ENCODE results near the gene HDAC7. TPM values are rescaled to one million over a fixed set of nuclear protein-coding genes. Genes with fewer than 3 reads are reported as not detected.
A peak's percentile ranks its signal among the peaks of the same experiment; 100 is the strongest.

Gene HDAC7
- total and polyA plus RNA-seq, 8 donors, result 22.8 to 313 (median 46.8) TPM

DNA sequence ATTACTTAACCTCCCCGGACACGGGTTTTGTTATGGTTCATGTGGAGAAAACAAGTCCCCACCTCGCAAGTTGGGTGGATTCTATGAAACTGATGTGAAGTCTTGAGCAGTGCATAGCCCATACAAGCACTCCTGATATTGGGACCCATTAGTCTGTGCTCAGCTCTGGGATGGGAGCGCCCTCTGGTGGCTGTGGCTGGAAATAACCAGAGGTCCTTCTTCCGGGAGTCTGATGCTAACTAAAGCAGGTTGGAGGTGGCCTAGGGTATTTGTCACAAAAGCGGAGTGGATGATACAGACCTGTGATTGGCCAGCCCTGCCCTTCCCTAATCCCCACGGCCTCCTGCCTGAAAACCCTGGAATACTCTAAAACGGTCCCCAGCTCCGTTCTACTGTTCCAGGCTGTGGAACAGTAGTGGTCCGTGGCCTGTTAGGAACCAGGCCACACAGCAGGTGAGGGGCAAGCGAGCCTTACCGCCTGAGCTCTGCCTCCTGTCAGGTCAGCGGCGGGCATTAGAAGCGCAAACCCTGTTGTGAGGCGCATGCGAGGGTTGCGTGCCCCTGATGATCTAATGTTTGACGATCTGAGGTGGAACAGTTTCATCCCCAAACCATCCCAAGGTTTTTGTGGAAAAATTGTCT lies 40.3 kb downstream of the HDAC7 start:
- no peak for TF ChIP-seq POLR2A (IDR thresholded peaks at IDR 0.05)
- TF ChIP-seq, protein P1, sequence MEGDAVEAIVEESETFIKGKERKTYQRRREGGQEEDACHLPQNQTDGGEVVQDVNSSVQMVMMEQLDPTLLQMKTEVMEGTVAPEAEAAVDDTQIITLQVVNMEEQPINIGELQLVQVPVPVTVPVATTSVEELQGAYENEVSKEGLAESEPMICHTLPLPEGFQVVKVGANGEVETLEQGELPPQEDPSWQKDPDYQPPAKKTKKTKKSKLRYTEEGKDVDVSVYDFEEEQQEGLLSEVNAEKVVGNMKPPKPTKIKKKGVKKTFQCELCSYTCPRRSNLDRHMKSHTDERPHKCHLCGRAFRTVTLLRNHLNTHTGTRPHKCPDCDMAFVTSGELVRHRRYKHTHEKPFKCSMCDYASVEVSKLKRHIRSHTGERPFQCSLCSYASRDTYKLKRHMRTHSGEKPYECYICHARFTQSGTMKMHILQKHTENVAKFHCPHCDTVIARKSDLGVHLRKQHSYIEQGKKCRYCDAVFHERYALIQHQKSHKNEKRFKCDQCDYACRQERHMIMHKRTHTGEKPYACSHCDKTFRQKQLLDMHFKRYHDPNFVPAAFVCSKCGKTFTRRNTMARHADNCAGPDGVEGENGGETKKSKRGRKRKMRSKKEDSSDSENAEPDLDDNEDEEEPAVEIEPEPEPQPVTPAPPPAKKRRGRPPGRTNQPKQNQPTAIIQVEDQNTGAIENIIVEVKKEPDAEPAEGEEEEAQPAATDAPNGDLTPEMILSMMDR (IDR thresholded peaks at IDR 0.05), result peak in 6 of 7 experiments; percentile 87 to 96 (median 92)
- peak in 1 of 3 donors; percentile 66 for TF ChIP-seq POLR2AphosphoS5 (IDR thresholded peaks at IDR 0.05)
- Histone ChIP-seq H3K9me3 (no peaks in the 10 kb centered on the region), H3K27me3 (no peaks in the 10 kb centered on the region), H3K4me1 (peaks cover 37 to 67% (median 62%) of the 10 kb centered on the region in 4 donors), H3K27ac (peak overlapping the region in 3 of 5 donors; percentile 11 to 43 (median 38)), H3K4me3 (no peak overlapping the region), H3K36me3 (peaks cover 15 to 43% (median 36%) of the 10 kb centered on the region in 4 donors)
- peak; percentile 92 to 95 for DNase-seq
- WGBS, 5 donors, result 26 to 44% (median 40%) methylated on average over 18 to 19 of the region's 19 CpGs
- intact Hi-C loops (cut with DNase I; ENCODE audit: low total_unique reads), result no loop called here

DNA sequence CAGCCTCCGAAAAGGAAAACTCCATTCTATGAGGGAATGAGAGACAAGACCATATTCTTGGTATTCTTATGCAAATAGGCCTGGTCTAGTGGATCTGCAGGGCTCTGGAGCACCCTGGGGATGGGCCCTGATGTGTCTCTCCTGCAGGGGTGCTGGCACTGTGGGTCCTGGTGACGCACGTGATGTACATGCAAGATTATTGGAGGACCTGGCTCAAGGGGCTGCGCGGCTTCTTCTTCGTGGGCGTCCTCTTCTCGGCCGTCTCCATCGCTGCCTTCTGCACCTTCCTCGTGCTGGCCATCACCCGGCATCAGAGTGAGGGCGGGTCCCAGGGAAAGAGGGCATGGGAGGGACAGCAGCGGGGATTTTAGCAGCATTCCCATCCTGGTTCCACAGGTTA lies 40.8 kb downstream of the HDAC7 start:
- no peak for DNase-seq
- Histone ChIP-seq H3K27me3 (no peaks in the 10 kb centered on the region), H3K36me3 (peaks cover 10 to 38% (median 30%) of the 10 kb centered on the region in 4 donors), H3K4me3 (no peak overlapping the region), H3K4me1 (peaks cover 39 to 73% (median 67%) of the 10 kb centered on the region in 4 donors), H3K9me3 (no peaks in the 10 kb centered on the region), H3K27ac (no peak overlapping the region)
- intact Hi-C loops (cut with DNase I; ENCODE audit: low total_unique reads), result no loop called here
- TF ChIP-seq EP300 (IDR thresholded peaks at IDR 0.05), result no peak
- TF ChIP-seq POLR2AphosphoS5 (IDR thresholded peaks at IDR 0.05), result no peak
- TF ChIP-seq POLR2A (IDR thresholded peaks at IDR 0.05), result no peak
- TF ChIP-seq, protein P1 (IDR thresholded peaks at IDR 0.05), result no peak
- 46 to 56% (median 54%) methylated on average over 14 of the region's 14 CpGs for WGBS, 5 donors

DNA sequence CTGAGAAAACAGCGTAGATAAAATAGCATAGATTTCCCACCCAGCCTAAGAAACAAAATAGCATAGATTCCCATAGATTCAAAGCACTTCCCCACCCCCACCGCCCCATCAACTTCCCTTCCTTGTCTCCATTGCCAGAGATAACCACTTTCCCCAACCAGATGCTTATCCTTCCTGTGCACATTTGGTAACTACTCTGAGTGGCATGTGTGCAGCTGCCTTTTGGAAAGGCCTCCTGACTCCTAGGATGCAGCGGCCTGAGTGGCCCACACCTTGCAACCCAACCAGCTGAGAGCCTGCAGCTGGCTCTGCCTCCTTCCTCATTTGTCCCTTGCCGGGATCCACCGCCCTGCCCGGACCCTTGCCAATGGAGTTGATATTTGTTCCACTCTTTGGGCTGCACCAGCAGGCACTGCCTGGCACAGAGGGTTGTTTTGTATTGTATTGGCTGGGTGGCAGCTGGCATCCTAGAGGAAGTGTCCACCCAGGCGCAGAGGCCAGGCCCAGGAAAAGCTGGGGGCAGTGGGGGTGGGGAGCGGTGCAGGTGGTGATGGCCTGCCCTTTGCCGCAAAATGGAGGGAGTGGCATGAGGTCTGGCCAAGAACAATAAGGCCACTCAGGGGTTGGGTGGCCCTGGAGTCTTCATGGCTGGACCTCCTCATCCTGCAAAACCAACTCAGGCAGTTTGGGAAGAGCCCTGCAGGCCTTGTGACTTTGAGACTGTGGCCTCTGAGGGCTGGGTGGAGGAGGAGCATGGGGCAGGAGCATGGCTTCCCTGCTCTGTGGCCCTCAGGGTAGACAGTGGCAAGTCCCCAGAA lies 41.8 kb downstream of the HDAC7 start:
- Histone ChIP-seq H3K36me3 (peaks cover under 1 to 29% (median 21%) of the 10 kb centered on the region in 4 donors), H3K27ac (peak overlapping the region; percentile 9 to 73 (median 70))

DNA sequence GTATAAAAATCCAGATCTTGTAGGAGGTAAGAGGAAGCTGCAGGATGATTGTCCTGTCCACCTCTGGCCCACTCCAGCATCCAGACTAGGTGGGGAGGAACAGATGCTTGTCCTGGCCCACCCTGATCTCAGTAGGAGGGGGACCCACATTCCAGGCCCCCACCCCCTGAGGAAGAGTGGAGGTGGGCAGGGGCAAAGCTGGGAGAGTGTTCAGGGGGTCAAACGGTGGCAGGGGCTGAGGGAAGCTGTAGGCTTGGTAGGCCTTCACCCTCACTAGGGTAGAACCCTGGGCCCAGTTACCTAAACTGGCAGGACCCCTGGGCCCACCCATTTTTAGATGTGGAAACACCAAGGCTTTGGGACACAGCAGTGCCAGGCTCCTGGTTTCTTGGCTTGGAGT lies 42.6 kb downstream of the HDAC7 start:
- no peaks in the 10 kb centered on the region for H3K9me3 ChIP-seq
- H3K27me3 ChIP-seq, result no peaks in the 10 kb centered on the region
- peak overlapping the region in 4 of 5 donors; percentile 59 to 73 (median 70) for H3K27ac ChIP-seq
- no peak for DNase-seq
- WGBS, 5 donors, result 56 to 86% (median 67%) methylated on average over 1 of the region's 1 CpG
- intact Hi-C loops (cut with DNase I; ENCODE audit: low total_unique reads), result no loop called here
- H3K4me1 ChIP-seq, result peaks cover 41 to 81% (median 72%) of the 10 kb centered on the region in 4 donors
- H3K4me3 ChIP-seq, result no peak overlapping the region
- peaks cover 0 to 21% (median 14%) of the 10 kb centered on the region in 4 donors for H3K36me3 ChIP-seq
- TF ChIP-seq POLR2A (IDR thresholded peaks at IDR 0.05), result no peak
- TF ChIP-seq POLR2AphosphoS5 (IDR thresholded peaks at IDR 0.05), result no peak
- no peak for TF ChIP-seq EP300 (IDR thresholded peaks at IDR 0.05)
- TF ChIP-seq, protein P1 (IDR thresholded peaks at IDR 0.05), result no peak

More for the DNA sequence above, 41.8 kb downstream of the HDAC7 start:
- peaks cover 41 to 77% (median 72%) of the 10 kb centered on the region in 4 donors for H3K4me1 ChIP-seq
- no peak for TF ChIP-seq POLR2A (IDR thresholded peaks at IDR 0.05)
- no peaks in the 10 kb centered on the region for H3K9me3 ChIP-seq
- no peaks in the 10 kb centered on the region for H3K27me3 ChIP-seq
- DNase-seq, result peak in 1 of 2 donors; percentile 67
- intact Hi-C loops (cut with DNase I; ENCODE audit: low total_unique reads), result no loop called here
- WGBS, 5 donors, result 32 to 55% (median 46%) methylated on average over 7 to 9 of the region's 9 CpGs
- H3K4me3 ChIP-seq, result no peak overlapping the region
